Right ventricle myocardium inferior (tissue), 1 donor: Measurements from ENCODE around the gene GRIFIN. TPM values are rescaled to one million over a fixed set of nuclear protein-coding genes. Genes with fewer than 3 reads are reported as not detected.

ENCODE experiments used
- ATAC-seq: fragments of 200-7000 bp; cut with Tn5 transposase; one replicate; pipeline ENCODE4 v1.9.1; 2020; ENCODE audit warnings: mild to moderate bottlenecking, moderate library complexity
- DNase-seq: peaks from one replicate; pipeline ENCODE4 v3.0.0; 2021; ENCODE audit errors: missing footprints
- intact Hi-C: fragments of 100-400 bp; cut with DNase I; formaldehyde crosslinking; loops from one replicate; pipeline ENCODE4 v1.11.0; 2022
- total RNA-seq: library from RNA; stranded (reverse); fragmentation: NEBNext Ultra II Directional; extraction: Animal tissue kit (Norgen Biotek cat#: 25700); gene quantifications from one replicate; pipeline ENCODE4 v1.2.1, GENCODE V29; 2021
- donor health status: DM: no; HTN: yes; CAD: no; lungs with severe emphysema.

The GRIFIN gene
- total RNA-seq, 1 donor from 2014 or later, result not detected

GRCh38 chr7:2431260-2431867 is 44.8 kb downstream of the GRIFIN start:
- DNase-seq (peak; percentile 26), ATAC-seq (no peak)
- intact Hi-C loops, result no loop called here

- ATAC-seq, result no peak
- intact Hi-C loops, result no loop called here
- peak; percentile 17 for DNase-seq
These were observed 50.4 kb downstream of the GRIFIN start for GRCh38 chr7:2425749-2426148.

Other genes with a start within 250 kb of the GRIFIN start
- 19.1 TPM for gene MAD1L1, start 243.5 kb downstream of the GRIFIN start, total RNA-seq
- gene MRM2, start 234.2 kb downstream of the GRIFIN start, total RNA-seq, result 20.7 TPM
- gene NUDT1, start 234.2 kb downstream of the GRIFIN start, total RNA-seq, result 13.6 TPM
- 18.8 TPM for gene SNX8, start 162.0 kb downstream of the GRIFIN start, total RNA-seq
- 68.1 TPM for gene EIF3B, start 121.6 kb downstream of the GRIFIN start, total RNA-seq
- 13.5 TPM for gene CHST12, start 72.8 kb downstream of the GRIFIN start, total RNA-seq
- gene LFNG, start 43.4 kb upstream of the GRIFIN start, total RNA-seq, result 6.5 TPM
- 14.8 TPM for gene BRAT1, start 79.1 kb upstream of the GRIFIN start, total RNA-seq
- gene IQCE, start 82.6 kb upstream of the GRIFIN start, total RNA-seq, result 11.5 TPM
- 15.8 TPM for gene TTYH3, start 155.6 kb upstream of the GRIFIN start, total RNA-seq
- 0.05 TPM for gene AMZ1, start 211.8 kb upstream of the GRIFIN start, total RNA-seq